H9 (cell line): ENCODE results near the gene P2RY14. TPM values are rescaled to one million over a fixed set of nuclear protein-coding genes. Genes with fewer than 3 reads are reported as not detected.

Source experiments
- DNase-seq: peaks from one replicate; pipeline ENCODE4 v3.0.0-alpha.2; 2017
- H2AFZ ChIP-seq: one replicate; pipeline ENCODE4 v1.6.1; 2013; ENCODE audit warnings: mild to moderate bottlenecking, low read length, control low read depth, moderate library complexity
- H2AK5ac ChIP-seq: 2 replicates; pipeline ENCODE4 v1.6.1; 2013; ENCODE audit warnings: low read length, control low read depth, mixed read lengths; ENCODE audit not compliant: insufficient read length
- H2BK120ac ChIP-seq: one replicate; pipeline ENCODE4 v1.6.1; 2013; ENCODE audit warnings: low read depth, mild to moderate bottlenecking, low read length, control low read depth, inconsistent platforms; ENCODE audit not compliant: poor library complexity, severe bottlenecking
- H2BK12ac ChIP-seq: 2 replicates; pipeline ENCODE4 v1.6.1; 2013; ENCODE audit warnings: low read length, control low read depth, mixed read lengths, low read depth; ENCODE audit not compliant: insufficient read length
- H2BK15ac ChIP-seq: 2 replicates; pipeline ENCODE4 v1.6.1; 2013; ENCODE audit warnings: low read depth, low read length, control low read depth
- H2BK20ac ChIP-seq: one replicate; pipeline ENCODE4 v1.6.1; 2013; ENCODE audit warnings: low read depth, mild to moderate bottlenecking, low read length, control low read depth, inconsistent platforms; ENCODE audit not compliant: poor library complexity, severe bottlenecking
- H2BK5ac ChIP-seq: 2 replicates; pipeline ENCODE4 v1.6.1; 2013; ENCODE audit warnings: low read length, control low read depth, mixed read lengths; ENCODE audit not compliant: insufficient read length
- H3K14ac ChIP-seq: 2 replicates; pipeline ENCODE4 v1.6.1; 2013; ENCODE audit warnings: low read length, control low read depth; ENCODE audit not compliant: insufficient read depth
- H3K18ac ChIP-seq: 2 replicates; pipeline ENCODE4 v1.6.1; 2013; ENCODE audit warnings: low read depth, mild to moderate bottlenecking, mixed read lengths, low read length, control low read depth; ENCODE audit not compliant: insufficient read length
- H3K23ac ChIP-seq: 2 replicates; pipeline ENCODE4 v1.6.1; 2013; ENCODE audit warnings: low read length, control low read depth, mixed read lengths, low read depth; ENCODE audit not compliant: insufficient read length
- H3K23me2 ChIP-seq: 2 replicates; pipeline ENCODE4 v1.6.1; 2013; ENCODE audit warnings: low read depth, mild to moderate bottlenecking, mixed read lengths, low read length, control low read depth; ENCODE audit not compliant: insufficient read length, poor library complexity, severe bottlenecking
- H3K27ac ChIP-seq: 2 replicates; pipeline ENCODE4 v1.5.1; 2013; ENCODE audit warnings: low read length, control low read depth, mixed read lengths, low read depth; ENCODE audit not compliant: insufficient read length
- H3K27me3 ChIP-seq: 2 replicates; pipeline ENCODE4 v1.6.1; 2013; ENCODE audit warnings: low read length, control low read depth, inconsistent platforms; ENCODE audit not compliant: insufficient read depth
- H3K4ac ChIP-seq: 2 replicates; pipeline ENCODE4 v1.6.1; 2013; ENCODE audit warnings: low read depth, mild to moderate bottlenecking, control low read depth, inconsistent platforms, low read length, moderate library complexity
- H3K4me1 ChIP-seq: 2 replicates; pipeline ENCODE4 v1.6.1; 2013; ENCODE audit warnings: low read length, control low read depth, inconsistent platforms; ENCODE audit not compliant: insufficient read depth
- H3K4me2 ChIP-seq: 2 replicates; pipeline ENCODE4 v1.6.1; 2013; ENCODE audit warnings: low read length, control low read depth, mixed read lengths; ENCODE audit not compliant: insufficient read length, insufficient read depth
- H3K56ac ChIP-seq: 2 replicates; pipeline ENCODE4 v1.6.1; 2013; ENCODE audit warnings: low read depth, mild to moderate bottlenecking, mixed read lengths, low read length, control low read depth; ENCODE audit not compliant: insufficient read length
- H3K79me1 ChIP-seq: 2 replicates; pipeline ENCODE4 v1.6.1; 2013; ENCODE audit warnings: low read depth, mild to moderate bottlenecking, moderate library complexity, low read length, control low read depth, inconsistent platforms; ENCODE audit not compliant: insufficient read depth, poor library complexity, severe bottlenecking
- H3K79me2 ChIP-seq: 2 replicates; pipeline ENCODE4 v1.6.1; 2013; ENCODE audit warnings: low read length, control low read depth, inconsistent platforms; ENCODE audit not compliant: insufficient read depth
- H3K9ac ChIP-seq: 2 replicates; pipeline ENCODE4 v1.6.1; 2013; ENCODE audit warnings: low read length, control low read depth, mixed read lengths; ENCODE audit not compliant: insufficient read length; ENCODE audit errors: extremely low read depth
- H3K9me3 ChIP-seq: one replicate; pipeline ENCODE4 v1.6.1; 2013; ENCODE audit warnings: low read depth, low read length, inconsistent platforms; ENCODE audit not compliant: control insufficient read depth
- H3T11ph ChIP-seq: one replicate; pipeline ENCODE4 v1.6.1; 2013; ENCODE audit warnings: mild to moderate bottlenecking, low read length, control low read depth, inconsistent platforms
- H4K20me1 ChIP-seq: one replicate; pipeline ENCODE4 v1.6.1; 2013; ENCODE audit not compliant: control insufficient read depth, insufficient read length, insufficient read depth
- H4K5ac ChIP-seq: 2 replicates; pipeline ENCODE4 v1.6.1; 2013; ENCODE audit warnings: low read depth, mild to moderate bottlenecking, mixed read lengths, low read length, control low read depth; ENCODE audit not compliant: insufficient read length
- H4K8ac ChIP-seq: replicated peaks from 2 replicates; pipeline ENCODE4 v1.6.1; 2013; ENCODE audit warnings: low read length, control low read depth, mixed read lengths, low read depth; ENCODE audit not compliant: insufficient read length
- H4K91ac ChIP-seq: 2 replicates; pipeline ENCODE4 v1.6.1; 2013; ENCODE audit warnings: low read depth, mild to moderate bottlenecking, moderate library complexity, mixed read lengths, low read length, control low read depth; ENCODE audit not compliant: insufficient read length
- H3K27ac Mint-ChIP-seq, 3 experiments: 2 replicates in 2 of 3; 3 replicates in 1 of 3; pipeline ENCODE4 v1.8.0; 2020 to 2021; ENCODE audit warnings: mixed read lengths in 3 of 3, mild to moderate bottlenecking in 1 of 3, moderate library complexity in 1 of 3
- H3K27me3 Mint-ChIP-seq: 2 replicates; pipeline ENCODE4 v1.8.0; 2021; ENCODE audit warnings: low read depth, mild to moderate bottlenecking, moderate library complexity, mixed read lengths
- H3K36me3 Mint-ChIP-seq, 3 experiments: 2 replicates in 2 of 3; 3 replicates in 1 of 3; pipeline ENCODE4 v1.8.0; 2020 to 2021; ENCODE audit warnings: low read depth in 3 of 3, mixed read lengths in 3 of 3; ENCODE audit not compliant: insufficient read depth in 1 of 3
- H3K4me1 Mint-ChIP-seq, 2 experiments: 2 replicates each; pipeline ENCODE4 v1.8.0; 2020; ENCODE audit warnings: mixed read lengths in 2 of 2
- H3K4me3 Mint-ChIP-seq, 2 experiments: 2 replicates in 1 of 2; 3 replicates in 1 of 2; pipeline ENCODE4 v1.8.0; 2020 to 2021; ENCODE audit warnings: mild to moderate bottlenecking in 2 of 2, mixed read lengths in 2 of 2, moderate library complexity in 1 of 2
- H3K9me3 Mint-ChIP-seq, 2 experiments: 2 replicates in 1 of 2; 3 replicates in 1 of 2; pipeline ENCODE4 v1.8.0; 2020; ENCODE audit warnings: mild to moderate bottlenecking in 2 of 2, mixed read lengths in 2 of 2, moderate library complexity in 1 of 2
- WGBS: extraction: QIAGEN DNeasy Blood & Tissue Kit; methylation state at CpG from one replicate; pipeline ENCODE4 v1.1.7; 2013; ENCODE audit warnings: missing lambda C conversion rate, low lambda C conversion rate, mixed read lengths; ENCODE audit not compliant: insufficient read length; ENCODE audit errors: extremely low coverage; 5-methylcytosine and 5-hydroxymethylcytosine counted together
- total RNA-seq: library from RNA; stranded (reverse); gene quantifications from 2 replicates; pipeline ENCODE4 v1.2.1, GENCODE V29; 2021
- TF ChIP-seq, protein P1 (sequence below): fragments of 200-600 bp; sonication (generic); conservative IDR thresholded peaks from 3 replicates; pipeline ENCODE4 v1.8.0; 2021; ENCODE audit warnings: antibody characterized with exemption, mild to moderate bottlenecking

The P2RY14 gene
- total RNA-seq, 1 experiment from 2014 or later = not detected

DNA sequence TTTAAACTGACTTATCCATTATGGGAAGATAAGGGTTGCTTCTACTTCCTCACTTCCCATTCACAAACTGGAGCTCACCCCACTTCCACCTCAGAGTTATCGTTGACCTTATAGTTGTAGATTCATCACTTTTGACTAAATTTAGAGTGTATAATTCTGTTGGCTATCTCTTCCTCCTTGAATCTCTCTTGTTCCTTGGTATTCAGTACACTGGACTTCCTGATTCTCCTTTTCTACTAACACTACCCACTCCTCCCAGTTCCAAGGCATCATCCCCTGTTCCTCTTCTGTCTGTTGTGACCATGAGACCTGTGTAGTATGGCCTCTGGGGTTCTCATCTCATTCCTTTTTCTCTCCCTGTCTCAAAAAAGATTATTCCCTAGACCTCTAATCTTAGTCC is 44.2 kb upstream of the P2RY14 start:
- no CpG with 5 or more reads among the region's 1 CpG for WGBS
- Mint-ChIP-seq H3K36me3 (no peaks in the 10 kb centered on the region; a peak in 1 of 7 replicates), H3K4me3 (no peak overlapping the region), H3K27ac (no peak overlapping the region), H3K27me3 (no peaks in the 10 kb centered on the region), H3K4me1 (peaks cover 10 to 21% of the 10 kb centered on the region in 2 experiments), H3K9me3 (no peaks in the 10 kb centered on the region)
- no peak overlapping the region for H4K5ac ChIP-seq
- H2BK12ac ChIP-seq = no peak overlapping the region
- TF ChIP-seq, protein P1, sequence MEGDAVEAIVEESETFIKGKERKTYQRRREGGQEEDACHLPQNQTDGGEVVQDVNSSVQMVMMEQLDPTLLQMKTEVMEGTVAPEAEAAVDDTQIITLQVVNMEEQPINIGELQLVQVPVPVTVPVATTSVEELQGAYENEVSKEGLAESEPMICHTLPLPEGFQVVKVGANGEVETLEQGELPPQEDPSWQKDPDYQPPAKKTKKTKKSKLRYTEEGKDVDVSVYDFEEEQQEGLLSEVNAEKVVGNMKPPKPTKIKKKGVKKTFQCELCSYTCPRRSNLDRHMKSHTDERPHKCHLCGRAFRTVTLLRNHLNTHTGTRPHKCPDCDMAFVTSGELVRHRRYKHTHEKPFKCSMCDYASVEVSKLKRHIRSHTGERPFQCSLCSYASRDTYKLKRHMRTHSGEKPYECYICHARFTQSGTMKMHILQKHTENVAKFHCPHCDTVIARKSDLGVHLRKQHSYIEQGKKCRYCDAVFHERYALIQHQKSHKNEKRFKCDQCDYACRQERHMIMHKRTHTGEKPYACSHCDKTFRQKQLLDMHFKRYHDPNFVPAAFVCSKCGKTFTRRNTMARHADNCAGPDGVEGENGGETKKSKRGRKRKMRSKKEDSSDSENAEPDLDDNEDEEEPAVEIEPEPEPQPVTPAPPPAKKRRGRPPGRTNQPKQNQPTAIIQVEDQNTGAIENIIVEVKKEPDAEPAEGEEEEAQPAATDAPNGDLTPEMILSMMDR = no peak
- no peak overlapping the region for H3K27ac ChIP-seq
- H4K91ac ChIP-seq = no peak overlapping the region
- H3K23ac ChIP-seq = no peak overlapping the region
- H2BK120ac ChIP-seq = no peak overlapping the region
- H2BK15ac ChIP-seq = no peak overlapping the region
- no peaks in the 10 kb centered on the region for H3K9me3 ChIP-seq
- H3K4me2 ChIP-seq = no peak overlapping the region
- H3K79me1 ChIP-seq = no peaks in the 10 kb centered on the region
- H3K56ac ChIP-seq = no peak overlapping the region
- no peak overlapping the region for H4K8ac ChIP-seq
- no peak overlapping the region for H2AFZ ChIP-seq
- no peaks in the 10 kb centered on the region for H3K27me3 ChIP-seq
- no peaks in the 10 kb centered on the region for H4K20me1 ChIP-seq
- H2AK5ac ChIP-seq = no peak overlapping the region
- no peak overlapping the region for H3K9ac ChIP-seq
- no peak overlapping the region for H2BK5ac ChIP-seq
- H3K79me2 ChIP-seq = no peaks in the 10 kb centered on the region
- H3K14ac ChIP-seq = no peak overlapping the region
- no peaks in the 10 kb centered on the region for H3K23me2 ChIP-seq
- H3K18ac ChIP-seq = no peak overlapping the region
- H2BK20ac ChIP-seq = no peak overlapping the region
- no peak overlapping the region for H3T11ph ChIP-seq
- no peak for DNase-seq
- no peak overlapping the region for H3K4ac ChIP-seq
- no peaks in the 10 kb centered on the region for H3K4me1 ChIP-seq
